GM13976 (cell line): ENCODE data around the gene ARL4A.

Experiments used
- DNase-seq: peaks from one replicate; pipeline ENCODE4 v3.0.0; 2012; ENCODE audit warnings: low spot score
- CTCF ChIP-seq: IDR thresholded peaks from 2 replicates; pipeline ENCODE4 v1.5.1; 2012; ENCODE audit warnings: borderline replicate concordance, mild to moderate bottlenecking; ENCODE audit not compliant: insufficient read depth; ENCODE audit errors: extremely low read depth, missing control alignments, control extremely low read depth
- in situ Hi-C: fragments of 300-500 bp; cut with MboI; formaldehyde crosslinking; loops from one replicate; pipeline ENCODE4 v1.12.0; 2022; ENCODE audit warnings: low sequenced_read_pairs, mixed read lengths, inconsistent platforms; ENCODE audit not compliant: unreplicated experiment

The ARL4A gene

DNA sequence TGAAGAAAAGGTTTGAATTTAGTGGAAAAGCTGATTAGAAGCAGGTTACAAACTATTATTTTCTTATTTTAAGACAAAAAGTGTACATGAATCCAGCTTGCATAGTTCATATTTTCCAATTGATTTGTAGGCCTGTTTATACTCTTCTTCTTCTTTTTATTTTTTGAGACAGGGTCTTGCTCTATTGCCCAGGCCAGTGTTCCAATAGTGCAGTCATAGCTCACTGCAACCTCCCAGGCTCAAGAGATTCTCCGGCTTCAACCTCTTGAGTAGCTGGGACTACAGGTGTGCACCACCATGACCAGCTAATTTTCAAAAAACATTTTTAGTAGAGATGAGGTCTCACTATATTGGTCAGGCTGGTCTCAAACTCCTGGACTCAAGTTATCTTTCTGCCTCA lies 45.0 kb downstream of the ARL4A start:
- in situ Hi-C loops = no loop called here
- TF ChIP-seq CTCF = no peak
- DNase-seq = no peak

- in situ Hi-C loops = no loop called here
- no peak for TF ChIP-seq CTCF
- no peak for DNase-seq
Observed at GRCh38 chr7:12735923-12736322, 48.5 kb downstream of the ARL4A start.

GRCh38 chr7:12737373-12737772 lies 49.9 kb downstream of the ARL4A start:
- no peak for TF ChIP-seq CTCF
- no peak for DNase-seq
- in situ Hi-C loops = no loop called here

GRCh38 chr7:12737836-12738235 lies 50.4 kb downstream of the ARL4A start:
- TF ChIP-seq CTCF = no peak
- in situ Hi-C loops = no loop called here
- DNase-seq = no peak

DNA sequence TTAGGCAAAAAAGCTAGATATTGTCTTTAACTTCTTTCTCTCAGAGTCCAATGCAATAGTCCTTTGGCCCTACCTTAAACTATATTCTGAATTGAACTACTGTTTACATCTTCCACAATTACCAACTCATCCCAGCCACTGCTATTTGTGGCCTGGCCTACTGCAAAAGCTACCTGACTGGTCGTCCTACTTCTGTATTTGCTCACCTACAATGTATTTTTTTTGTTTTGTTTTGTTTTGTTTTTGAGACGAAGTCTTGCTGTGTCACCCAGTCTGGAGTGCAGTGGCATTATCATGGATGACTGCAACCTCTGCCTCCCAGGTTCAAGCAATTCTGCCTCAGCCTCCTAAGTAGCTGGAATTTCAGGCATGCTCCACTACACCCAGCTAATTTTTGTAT lies 51.2 kb downstream of the ARL4A start:
- no peak for TF ChIP-seq CTCF

More for the DNA sequence above, 51.2 kb downstream of the ARL4A start:
- in situ Hi-C loops = no loop called here
- no peak for DNase-seq
